Stimulated activated CD8-positive, alpha-beta memory T cell treated with anti-CD3 and anti-CD28 coated beads, Interleukin-4, amount 100 ng/mL, for 48 hours (primary cell): ENCODE results near the gene FAM76B.
A peak's percentile ranks its signal among the peaks of the same experiment; 100 is the strongest.
"Not testable (repeated sequence)": the region's sequence is repeated elsewhere in the genome, so short reads cannot be mapped to it uniquely, and the experiment has no call there.

ENCODE experiments used
- DNase-seq: peaks from one replicate; pipeline ENCODE4 v3.0.0-alpha.2; 2020

The FAM76B gene

DNA sequence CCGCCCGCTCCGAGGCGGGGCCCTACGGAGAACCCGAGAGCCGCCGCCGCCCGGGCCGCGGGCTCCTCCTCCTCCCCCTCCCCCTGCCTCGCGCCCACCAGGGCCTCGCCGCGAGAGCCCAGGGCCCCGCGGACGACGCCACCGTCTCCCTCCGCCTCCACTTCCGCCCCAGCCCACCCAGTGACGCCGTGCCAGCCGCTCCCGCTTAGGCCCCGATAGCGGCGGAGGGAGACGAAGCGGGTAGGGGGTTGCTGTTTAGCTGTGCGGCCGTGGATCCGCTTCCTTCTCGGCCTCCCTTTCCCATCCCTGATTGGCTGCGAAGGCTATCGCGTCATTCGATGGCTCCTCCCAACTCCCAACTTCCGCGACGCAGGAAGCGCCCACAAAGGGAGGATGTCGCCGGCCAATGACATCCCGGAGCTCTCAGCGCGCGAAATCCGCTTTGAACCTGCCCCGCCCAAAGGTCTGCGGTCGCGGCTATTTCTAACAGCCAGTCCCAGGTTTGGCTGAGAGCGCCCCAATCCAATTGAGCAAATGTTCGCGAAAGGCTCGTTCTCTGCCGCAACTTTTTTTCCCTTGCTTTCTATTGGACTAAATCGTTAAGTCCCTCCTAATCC, at the start of gene FAM76B:
Gene FAM76B, minus strand, starts transcription at position 277 of the 617 bp plus-strand sequence. CDS start 304 bp downstream, outside the sequence.
- peak; percentile 96 for DNase-seq

DNA sequence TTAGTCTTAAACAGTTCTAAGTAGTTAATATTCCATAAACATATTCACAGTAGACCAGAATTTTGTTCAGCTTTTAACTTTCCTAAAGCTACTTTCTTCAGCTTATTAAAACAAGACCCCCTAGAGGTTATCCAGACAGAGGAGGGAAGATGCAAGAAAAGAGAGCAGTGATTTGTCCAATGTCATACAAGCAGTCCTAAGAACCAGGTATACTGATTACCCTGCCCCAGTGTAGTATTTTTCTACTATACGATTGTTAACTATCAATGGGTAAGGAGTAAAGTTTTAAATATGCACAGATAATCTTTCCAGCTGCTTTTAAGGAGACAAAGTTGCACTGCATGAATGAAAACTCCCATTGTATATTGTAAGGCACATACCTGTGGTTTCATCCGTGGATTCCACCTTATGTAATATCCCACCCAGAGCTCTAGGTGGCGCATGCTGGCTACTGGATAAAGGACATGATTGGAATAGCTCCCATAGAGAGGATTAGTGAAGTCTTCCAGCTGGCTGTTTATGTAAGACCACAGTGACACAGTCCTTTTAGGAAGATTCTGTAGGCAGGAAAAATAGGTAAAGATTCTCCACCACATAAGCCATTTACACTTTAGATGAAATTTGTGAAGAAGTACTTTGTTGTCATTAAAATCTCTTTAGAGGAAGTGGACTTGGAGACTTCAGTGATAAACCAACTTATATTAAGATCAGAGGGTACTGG, 46.3 kb upstream of the FAM76B start:
- DNase-seq: peak; percentile 45

DNA sequence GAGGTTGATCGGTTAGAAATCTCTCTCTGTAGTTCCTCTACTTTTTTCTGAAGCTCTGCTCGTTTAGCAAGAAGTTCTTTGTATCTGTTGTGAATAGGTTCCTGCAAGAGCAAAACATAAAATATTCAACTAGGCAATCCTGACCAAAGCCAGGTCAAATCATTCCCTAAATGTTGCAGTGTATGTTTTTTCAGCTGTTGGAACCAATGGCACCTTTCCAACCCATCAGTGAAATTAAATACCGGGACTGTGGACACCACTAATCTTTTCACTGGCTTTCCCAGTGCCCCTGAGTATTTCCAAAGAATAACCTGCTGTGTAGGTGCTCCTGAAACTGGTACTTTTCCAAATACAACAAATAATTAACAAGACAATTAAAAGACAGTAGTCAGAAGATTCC, 45.8 kb upstream of the FAM76B start:
- DNase-seq: no peak

DNA sequence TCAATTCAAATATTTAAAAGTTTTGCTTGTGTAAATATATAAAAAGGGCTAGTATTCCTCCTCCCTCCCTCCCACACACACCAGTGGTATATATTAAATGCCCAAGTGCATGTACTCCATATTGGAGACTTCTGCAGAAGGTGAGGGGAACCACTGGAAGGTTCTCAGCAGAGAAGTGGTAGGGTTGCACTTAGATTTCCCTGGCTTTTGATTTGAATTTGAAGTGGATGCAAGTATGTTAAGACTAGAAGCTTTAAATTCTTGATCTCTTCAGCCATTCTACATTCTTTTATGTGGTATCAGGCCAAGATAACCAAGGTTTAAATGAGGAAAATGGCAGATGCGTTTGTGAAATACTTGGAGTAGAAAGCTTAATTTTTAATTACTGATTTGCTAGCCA, 43.8 kb upstream of the FAM76B start:
- no peak for DNase-seq

DNA sequence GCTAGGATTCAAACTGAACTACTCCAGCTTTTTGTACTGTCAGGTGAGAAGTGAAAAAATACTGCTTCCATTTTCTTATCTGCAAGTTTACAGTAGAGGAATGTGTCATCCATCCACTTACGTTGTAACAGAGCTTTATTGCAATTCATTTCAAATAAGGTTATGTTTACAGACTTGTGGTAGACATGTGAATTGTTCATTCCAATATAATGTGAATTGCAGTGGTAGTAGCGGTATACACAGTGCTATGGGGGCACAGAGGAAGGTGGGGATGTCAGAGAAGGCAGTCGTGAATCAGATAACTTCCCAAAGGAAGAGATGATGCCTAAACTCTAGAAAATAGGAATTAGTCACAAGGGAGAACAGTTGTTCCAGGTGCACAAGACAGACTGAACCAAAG, 43.2 kb upstream of the FAM76B start:
- DNase-seq: no peak

DNA sequence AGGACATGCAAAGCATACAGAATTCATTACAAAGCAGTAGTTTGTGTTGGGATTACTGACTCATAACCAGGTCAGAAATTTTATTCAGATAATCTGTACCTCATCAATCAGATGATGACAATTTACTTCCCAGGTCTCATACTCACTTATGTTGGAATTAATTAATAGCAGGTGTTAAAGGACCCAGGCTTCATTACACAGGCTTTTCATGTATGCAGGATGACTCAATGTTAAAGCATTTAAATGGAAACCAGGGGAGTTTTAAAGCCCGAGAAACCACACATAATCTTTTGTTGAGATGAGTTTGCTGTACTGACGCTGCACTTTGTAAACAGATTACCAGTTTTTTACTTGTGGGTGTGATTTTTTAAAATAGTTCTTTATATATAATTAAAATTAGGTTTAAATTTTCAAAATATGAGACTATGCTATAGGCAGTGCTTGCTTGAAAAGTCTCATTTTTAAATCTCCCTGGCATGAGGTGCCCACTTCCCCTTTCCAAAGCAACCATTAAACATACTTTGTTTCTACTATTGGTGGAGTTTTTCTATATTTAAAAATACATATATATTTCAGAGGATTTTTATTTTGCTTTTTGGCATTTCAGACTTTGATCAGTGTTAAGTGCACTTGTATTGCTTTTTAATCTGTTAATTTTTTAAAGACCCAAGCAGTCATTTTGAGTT, 41.8 kb upstream of the FAM76B start:
- no peak for DNase-seq

DNA sequence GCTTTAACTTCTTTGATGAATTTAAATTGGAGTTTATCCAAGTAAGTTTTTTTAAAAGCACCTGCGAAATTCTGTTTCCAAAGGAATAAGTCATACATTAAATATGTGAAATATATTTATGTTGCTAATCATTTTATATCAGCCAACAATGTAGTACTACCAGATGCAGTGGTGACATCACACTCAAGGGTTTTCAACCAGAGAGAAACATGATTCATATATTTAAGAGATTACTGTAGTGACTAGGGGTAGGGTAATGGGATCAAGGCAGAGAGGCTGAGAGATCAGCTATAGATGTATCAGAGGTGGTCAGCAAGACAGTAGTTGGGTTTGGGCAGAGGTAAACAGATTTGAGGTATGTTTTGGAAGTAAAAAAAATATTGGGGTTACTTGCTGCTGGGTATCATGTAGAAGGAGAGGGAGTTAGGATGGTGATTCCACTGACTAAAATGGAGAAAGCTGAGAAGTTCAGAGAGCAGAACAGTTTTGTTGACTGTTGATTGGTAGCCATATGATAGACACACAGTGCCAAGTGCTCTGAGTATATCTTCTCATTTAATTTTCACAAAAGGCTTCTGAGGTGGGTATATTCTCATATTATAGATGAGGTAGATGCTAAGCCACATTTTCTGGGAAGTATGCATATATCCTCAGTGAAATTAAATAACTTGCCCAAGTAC, 40.1 kb upstream of the FAM76B start:
- DNase-seq: no peak

DNA sequence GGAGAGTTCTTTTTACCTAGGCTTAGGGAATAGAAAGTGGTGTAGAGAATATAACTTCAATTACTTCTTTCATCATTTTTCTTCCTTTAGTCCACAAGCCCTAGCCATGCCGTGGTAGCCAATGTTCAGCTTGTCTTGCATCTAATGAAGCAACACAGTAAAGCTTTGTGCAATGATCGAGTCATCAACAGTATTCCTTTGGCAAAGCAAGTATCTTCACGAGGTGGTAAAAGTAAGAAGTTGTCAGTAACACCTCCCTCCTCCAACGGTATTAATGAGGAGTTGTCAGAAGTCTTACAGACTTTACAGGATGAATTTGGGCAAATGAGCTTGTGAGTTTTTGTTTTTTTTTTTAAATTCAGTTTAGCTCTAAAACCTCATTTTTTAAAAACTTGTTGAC, 38.1 kb upstream of the FAM76B start:
- DNase-seq: no peak

DNA sequence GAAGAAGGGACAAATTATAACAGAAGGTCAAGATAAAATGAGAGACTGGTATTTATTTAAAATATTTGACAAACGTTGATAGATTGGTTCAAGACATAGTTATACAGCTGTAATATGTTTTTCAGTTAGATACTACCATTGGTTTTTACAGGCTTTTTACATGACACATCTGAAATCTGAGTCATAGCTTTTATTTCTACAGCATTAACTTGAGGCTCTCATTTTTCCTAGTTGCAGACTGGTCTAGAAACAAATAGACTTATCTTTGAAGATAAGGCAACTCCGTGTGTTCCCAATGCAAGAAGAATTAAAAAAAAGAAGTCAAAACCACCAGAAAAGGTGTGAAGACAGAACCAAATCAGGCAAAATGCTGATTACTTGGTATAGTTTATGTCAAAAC, 32.1 kb upstream of the FAM76B start:
- no peak for DNase-seq

DNA sequence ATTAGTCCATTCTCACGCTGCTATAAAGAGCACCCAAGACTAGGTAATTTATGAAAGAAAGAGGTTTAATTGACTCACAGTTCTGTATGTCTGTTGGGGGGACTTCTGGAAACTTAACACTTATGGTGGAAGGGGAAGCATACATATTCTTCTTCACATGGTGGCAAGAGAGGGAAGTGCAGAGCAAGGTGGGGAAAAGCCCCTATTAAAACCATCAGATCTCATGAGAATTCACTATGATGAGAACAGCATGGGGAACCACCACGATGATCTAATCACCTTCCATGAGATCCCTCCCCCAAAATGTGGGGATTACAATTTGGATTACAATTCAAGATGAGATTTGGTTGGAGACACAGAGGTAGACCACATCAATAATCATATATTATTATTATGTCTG, 26.5 kb upstream of the FAM76B start:
- DNase-seq: no peak

DNA sequence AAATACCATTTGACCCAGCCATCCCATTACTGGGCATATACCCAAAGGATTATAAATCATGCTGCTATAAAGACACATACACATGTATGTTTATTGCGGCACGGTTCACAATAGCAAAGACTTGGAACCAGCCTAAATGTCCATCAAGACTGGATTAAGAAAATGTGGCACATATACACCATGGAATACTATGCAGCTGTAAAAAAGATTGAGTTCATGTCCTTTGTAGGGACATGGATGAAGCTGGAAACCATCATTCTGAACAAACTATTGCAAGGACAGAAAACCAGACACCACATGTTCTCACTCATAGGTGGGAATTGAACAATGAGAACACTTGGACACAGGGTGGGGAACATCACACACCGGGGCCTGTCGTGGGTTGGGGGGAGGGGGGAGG, 21.5 kb upstream of the FAM76B start:
- not testable (repeated sequence) for DNase-seq

DNA sequence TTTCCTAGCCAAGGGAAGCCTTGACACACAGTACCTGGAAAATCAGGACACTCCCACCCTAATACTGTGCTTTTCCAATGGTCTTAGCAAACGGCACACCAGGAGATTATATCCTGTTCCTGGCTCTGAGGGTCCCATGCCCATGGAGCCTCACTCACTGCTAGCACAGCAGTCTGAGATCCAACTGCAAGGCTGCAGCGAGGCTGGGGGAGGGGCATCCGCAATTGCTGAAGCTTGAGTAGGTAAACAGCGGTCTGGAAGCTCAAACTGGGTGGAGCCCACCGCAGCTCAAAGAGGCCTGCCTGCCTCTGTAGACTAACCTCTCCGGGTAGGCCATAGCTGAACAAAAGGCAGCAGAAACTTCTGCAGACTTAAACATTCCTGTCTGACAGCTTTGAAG, 16.9 kb upstream of the FAM76B start:
- DNase-seq: not testable (repeated sequence)

DNA sequence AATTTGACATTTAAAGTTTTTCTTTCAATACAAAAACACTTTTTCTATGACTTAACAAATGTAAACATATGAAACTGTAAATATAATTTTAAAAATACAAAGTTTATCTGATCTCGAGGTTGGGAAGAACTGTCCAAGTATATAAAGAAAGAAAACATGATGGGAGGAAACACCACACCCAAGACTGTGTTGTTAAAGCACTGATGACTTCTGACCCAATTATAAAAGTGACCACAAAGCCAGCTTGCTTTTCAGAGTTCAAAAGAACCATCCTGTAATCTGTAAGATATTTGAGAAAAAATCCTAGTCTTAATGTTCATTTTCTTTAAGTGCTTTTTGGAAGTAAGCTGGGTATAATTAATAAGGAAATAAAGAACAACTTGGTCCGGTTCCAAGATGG, 16.3 kb upstream of the FAM76B start:
- DNase-seq: no peak

DNA sequence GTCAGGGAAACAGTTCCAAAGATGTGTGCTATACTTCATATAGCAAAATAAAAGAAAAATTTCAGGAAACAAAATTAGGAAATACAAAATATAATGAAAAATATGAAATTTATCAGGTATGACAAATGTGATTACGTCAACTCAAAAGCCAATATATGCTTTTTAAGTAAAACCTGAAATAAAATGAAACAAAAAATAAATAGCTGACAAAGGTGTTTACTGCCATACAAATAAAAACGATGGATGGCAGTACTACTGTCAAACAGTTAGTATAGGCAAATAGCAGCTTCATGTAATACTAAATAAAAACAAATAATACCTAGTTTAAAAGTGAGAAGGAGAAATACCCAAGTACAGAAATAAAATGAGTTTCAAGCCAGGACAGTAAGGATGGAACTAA, 14.4 kb upstream of the FAM76B start:
- DNase-seq: no peak

DNA sequence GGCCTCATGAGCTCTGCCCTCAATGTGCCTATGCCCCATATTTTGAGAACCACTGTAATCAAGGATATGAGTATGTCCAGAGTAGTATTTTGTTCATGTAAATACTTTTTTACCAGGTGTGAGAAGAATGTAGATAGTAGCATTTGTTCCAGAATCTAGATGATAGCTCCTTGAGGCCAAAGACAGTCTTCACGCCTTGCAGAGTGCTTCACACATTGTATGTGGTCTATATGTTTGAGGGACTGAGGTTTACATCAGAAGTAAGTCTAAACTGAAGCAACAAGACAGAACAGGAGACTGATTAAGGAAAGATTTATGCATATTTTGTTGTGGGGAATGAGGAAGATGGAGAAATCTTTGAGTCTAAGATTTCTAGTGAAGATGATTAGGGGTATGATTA, 13.2 kb upstream of the FAM76B start:
- no peak for DNase-seq

DNA sequence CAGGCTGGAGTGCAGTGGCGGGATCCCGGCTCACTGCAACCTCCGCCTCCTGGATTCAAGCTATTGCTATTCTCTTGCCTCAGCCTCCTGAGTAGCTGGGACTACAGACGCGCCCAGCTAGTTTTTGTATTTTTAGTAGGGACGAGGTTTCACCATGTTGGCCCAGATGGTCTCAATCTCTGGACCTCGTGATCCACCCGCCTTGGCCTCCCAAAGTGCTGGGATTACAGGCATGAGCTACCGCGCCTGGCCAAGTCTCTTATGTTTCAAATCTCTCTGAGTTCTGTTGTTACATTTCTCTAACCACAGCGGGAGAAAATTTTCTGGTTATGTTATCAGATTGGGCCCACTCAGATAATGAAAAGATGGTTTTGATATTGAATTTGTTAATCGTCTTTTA, 10.9 kb upstream of the FAM76B start:
- DNase-seq: no peak

DNA sequence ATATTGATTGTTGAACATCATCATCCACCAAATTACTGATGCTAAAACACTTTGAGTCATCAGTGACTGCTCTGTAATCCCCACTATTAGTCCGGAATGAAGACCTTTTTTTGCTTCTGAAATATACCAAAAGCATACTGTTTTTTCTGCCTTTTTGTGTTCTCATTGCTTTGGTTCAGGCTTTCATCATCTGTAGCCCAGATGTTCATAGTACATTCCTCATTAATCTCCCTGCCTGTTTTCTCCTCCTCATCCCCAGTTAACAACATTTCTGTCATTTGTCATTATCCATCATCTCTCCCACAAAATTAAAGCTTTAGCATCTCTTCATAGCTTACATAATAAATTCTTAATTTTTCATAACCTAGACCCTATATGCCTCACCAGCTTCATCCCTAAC, 10.0 kb upstream of the FAM76B start:
- no peak for DNase-seq

DNA sequence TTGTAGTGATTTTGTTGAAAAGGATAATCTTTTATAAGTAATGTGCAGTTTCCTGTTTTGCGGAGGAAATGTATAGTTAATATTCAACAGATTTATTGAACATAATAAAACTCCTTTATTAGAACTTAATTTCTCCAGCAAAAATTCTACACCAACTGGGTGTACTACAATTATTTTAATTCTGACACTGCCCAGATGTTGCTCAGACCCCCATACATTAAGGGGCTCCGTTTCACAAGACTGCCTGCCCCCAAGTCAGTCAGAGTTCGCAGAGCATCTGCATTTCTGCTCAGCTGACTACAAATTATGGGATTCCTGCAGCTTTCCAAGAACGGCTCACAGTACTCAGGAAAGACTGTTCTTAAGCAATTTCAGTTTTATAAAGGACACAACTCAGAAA, 6.9 kb upstream of the FAM76B start:
- no peak for DNase-seq

DNA sequence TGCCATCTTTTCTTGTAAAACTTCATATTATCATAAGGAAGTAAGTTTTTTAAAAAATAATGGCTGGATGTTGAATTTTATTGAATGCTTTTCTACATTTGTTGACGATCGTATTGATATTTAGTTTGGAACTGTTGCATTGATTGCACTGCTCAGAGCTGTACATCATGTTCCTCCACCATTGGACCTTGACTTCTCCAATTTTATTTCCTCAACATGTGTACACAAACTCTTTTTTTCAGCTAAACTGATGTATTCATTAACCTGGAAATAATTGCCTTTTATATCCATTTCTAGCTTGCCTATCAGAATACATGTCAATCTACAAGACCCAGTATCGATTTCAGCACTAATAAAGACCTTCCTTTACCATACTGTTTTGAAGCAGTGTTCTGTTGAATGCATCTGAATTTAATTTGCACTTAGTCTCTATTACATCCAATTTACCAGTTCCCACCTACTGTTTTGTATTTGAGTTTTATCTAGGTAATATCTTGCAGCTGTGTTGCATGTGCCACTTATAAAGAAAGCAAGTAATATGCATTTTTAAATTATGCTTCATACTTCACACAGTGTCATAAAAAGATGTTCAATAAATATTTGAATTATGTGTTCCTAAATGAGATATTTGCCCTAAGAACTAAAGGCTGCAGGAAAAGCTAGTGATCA, 6.2 kb upstream of the FAM76B start:
- DNase-seq: no peak

DNA sequence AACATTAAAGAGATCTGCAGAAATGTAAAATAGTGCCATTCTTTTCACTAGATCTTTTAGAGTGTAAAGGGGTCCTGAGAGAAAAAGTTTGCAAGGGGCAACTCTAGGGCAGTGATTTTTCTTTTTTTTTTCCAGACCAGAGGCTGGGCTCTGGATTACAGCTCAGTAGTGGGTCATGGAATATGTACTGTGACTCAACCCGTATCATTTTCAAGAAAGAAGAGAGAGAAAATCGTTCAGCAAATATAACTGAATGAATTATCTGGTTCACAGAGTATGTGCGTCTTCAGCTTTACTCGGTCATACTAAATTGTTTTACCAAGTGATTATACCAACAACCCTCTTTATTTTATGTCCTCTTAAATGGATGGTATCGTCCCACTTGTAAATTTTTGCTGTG, 4.5 kb upstream of the FAM76B start:
- no peak for DNase-seq

DNA sequence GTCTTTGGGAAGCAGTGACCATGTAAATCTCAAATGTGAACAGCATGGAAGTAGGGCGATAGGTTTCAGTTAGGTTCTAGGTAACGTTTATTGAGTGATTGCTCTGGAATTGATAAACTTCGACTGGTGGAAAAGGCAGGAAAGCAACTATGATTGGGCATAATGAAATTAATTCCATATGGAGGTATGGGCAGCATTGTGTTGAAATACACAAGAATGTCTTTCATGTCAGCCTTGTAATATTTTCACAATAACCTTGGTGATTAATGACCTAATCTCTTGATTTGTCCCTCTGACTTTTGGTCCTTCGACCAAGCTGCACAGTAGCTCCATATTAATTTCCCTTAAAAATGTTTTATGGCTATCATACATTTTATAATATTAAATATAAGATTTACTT, 3.5 kb upstream of the FAM76B start:
- no peak for DNase-seq

DNA sequence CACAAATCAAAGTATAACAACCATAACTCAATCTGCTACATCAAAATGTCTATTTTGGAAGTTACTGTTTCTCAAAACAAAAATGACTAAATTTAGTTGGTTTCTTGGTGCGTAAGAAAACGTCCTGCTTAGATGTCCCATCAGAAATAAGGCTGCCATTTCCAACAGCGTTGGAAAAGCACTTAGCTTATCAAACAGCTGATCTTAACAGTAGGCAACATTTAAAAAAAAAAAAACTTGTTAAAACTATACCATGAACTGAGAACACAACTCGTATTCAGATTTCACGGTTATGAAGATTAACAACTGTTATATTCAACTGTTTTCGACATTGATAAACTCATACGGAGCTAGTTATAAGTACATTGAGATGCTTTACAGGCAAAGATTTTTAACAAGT, 3.1 kb upstream of the FAM76B start:
- DNase-seq: no peak

DNA sequence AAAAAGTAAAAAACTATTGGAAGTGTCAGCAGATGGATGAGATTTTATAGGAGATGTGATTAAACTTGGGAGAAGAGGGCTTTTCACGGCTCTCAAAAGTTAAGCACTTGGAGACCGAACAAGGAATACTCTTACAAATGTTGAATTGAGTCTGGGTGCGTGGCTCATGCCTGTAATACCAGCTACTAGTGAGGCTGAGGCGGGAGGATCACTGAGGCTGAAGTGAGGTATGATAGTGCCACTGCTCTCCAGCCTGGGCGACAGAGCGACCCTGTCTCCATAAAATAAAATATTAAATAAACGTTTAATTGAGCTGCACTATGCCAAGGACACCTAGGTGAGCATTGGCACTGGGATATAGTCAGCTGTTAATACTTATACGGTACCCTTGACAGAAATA, 2.6 kb upstream of the FAM76B start:
- no peak for DNase-seq
